ENCODE results near the gene BCO2.

The BCO2 gene

GRCh38 chr11:112159098-112160065, 15.9 kb upstream of the BCO2 start:
- TF ChIP-seq ZNF660 (tag by site-specific recombination; IDR thresholded peaks at IDR 0.05) (no peak), ZNF670 (tag by site-specific recombination; IDR thresholded peaks at IDR 0.05; ENCODE audit: low read depth) (no peak), ZNF16 (tag by site-specific recombination; IDR thresholded peaks at IDR 0.05; ENCODE audit: low read depth) (no peak), ZFP3 (tag by site-specific recombination; IDR thresholded peaks at IDR 0.05; ENCODE audit: low read depth) (no peak)
- Histone ChIP-seq H3K9me3 (ENCODE audit: control insufficient read depth, insufficient read depth, low read depth, low read length) (no peaks in the 10 kb centered on the region), H3K4me3 (ENCODE audit: low read depth, low read length) (no peak overlapping the region), H3K36me3 (ENCODE audit: control insufficient read depth in 2 of 2, insufficient read depth in 1 of 2, low read length in 2 of 2) (no peaks in the 10 kb centered on the region), H3K27ac (ENCODE audit: extremely low read depth, low read depth, low read length) (no peak overlapping the region), H3K4me1 (ENCODE audit: control insufficient read depth, insufficient read depth, low read length) (no peaks in the 10 kb centered on the region)
- ChIA-PET CTCF (interaction anchor here (1.2 to 1.6 kb wide), 2 partner anchors 16 to 47 kb away, joined by 3 to 4 read pairs; partner anchors contain the start of gene BCO2), POLR2A (no interaction called here)

GRCh38 chr11:112160091-112160848, 15.0 kb upstream of the BCO2 start:
- H3K27ac ChIP-seq (ENCODE audit: extremely low read depth, low read depth, low read length), result no peak overlapping the region
- no peaks in the 10 kb centered on the region for H3K4me1 ChIP-seq (ENCODE audit: control insufficient read depth, insufficient read depth, low read length)
- no peak overlapping the region for H3K4me3 ChIP-seq (ENCODE audit: low read depth, low read length)
- no peaks in the 10 kb centered on the region for H3K9me3 ChIP-seq (ENCODE audit: control insufficient read depth, insufficient read depth, low read depth, low read length)
- H3K36me3 ChIP-seq (ENCODE audit: control insufficient read depth in 2 of 2, insufficient read depth in 1 of 2, low read length in 2 of 2), result no peaks in the 10 kb centered on the region
- TF ChIP-seq ZNF701 (tag by site-specific recombination; IDR thresholded peaks at IDR 0.05) (no peak), KLF7 (tag by site-specific recombination; IDR thresholded peaks at IDR 0.05; ENCODE audit: borderline replicate concordance) (no peak), KLF8 (tag by site-specific recombination; IDR thresholded peaks at IDR 0.05) (no peak), ZNF155 (tag by site-specific recombination; IDR thresholded peaks at IDR 0.05) (no peak), ZSCAN16 (tag by site-specific recombination; IDR thresholded peaks at IDR 0.05) (no peak), KLF16 (tag by site-specific recombination; IDR thresholded peaks at IDR 0.05) (no peak), HOXD13 (CRISPR knock-in tag; IDR thresholded peaks at IDR 0.05; ENCODE audit: borderline replicate concordance) (no peak), GLI2 (tag by site-specific recombination; IDR thresholded peaks at IDR 0.05; ENCODE audit: borderline replicate concordance, low read depth) (no peak)
- CTCF ChIA-PET, result interaction anchor here (1.6 kb wide), 1 partner anchor 48 kb away, joined by 3 read pairs; no protein-coding TSS in a partner anchor
- POLR2A ChIA-PET, result no interaction called here

- ChIA-PET CTCF (interaction anchor here (0.9 kb wide), 1 partner anchor 12 kb away, joined by 3 read pairs; no protein-coding TSS in a partner anchor), POLR2A (no interaction called here)
- Histone ChIP-seq H3K4me3 (ENCODE audit: low read depth, low read length) (no peak overlapping the region), H3K27ac (ENCODE audit: extremely low read depth, low read depth, low read length) (no peak overlapping the region), H3K4me1 (ENCODE audit: control insufficient read depth, insufficient read depth, low read length) (no peaks in the 10 kb centered on the region), H3K9me3 (ENCODE audit: control insufficient read depth, insufficient read depth, low read depth, low read length) (no peaks in the 10 kb centered on the region), H3K36me3 (ENCODE audit: control insufficient read depth in 2 of 2, insufficient read depth in 1 of 2, low read length in 2 of 2) (no peaks in the 10 kb centered on the region)
- TF ChIP-seq YY1 (tag by site-specific recombination; IDR thresholded peaks at IDR 0.05), result no peak
- no peak for TF ChIP-seq ZBTB10 (tag by site-specific recombination; IDR thresholded peaks at IDR 0.05)
- no peak for TF ChIP-seq ZBTB17 (tag by site-specific recombination; IDR thresholded peaks at IDR 0.05)
- TF ChIP-seq ZNF660 (tag by site-specific recombination; IDR thresholded peaks at IDR 0.05), result no peak
- TF ChIP-seq ZNF184 (tag by site-specific recombination; IDR thresholded peaks at IDR 0.05), result no peak
- TF ChIP-seq, protein P1, sequence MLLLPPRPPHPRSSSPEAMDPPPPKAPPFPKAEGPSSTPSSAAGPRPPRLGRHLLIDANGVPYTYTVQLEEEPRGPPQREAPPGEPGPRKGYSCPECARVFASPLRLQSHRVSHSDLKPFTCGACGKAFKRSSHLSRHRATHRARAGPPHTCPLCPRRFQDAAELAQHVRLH (tag by site-specific recombination; IDR thresholded peaks at IDR 0.05), result no peak
- no peak for TF ChIP-seq ZNF792 (tag by site-specific recombination; IDR thresholded peaks at IDR 0.05)
- no peak for TF ChIP-seq ZNF843 (tag by site-specific recombination; IDR thresholded peaks at IDR 0.05)
- TF ChIP-seq WT1 (tag by site-specific recombination; IDR thresholded peaks at IDR 0.05), result no peak
- TF ChIP-seq ZNF654 (tag by site-specific recombination; IDR thresholded peaks at IDR 0.05; ENCODE audit: low read depth), result no peak
- no peak for TF ChIP-seq BCL11B (tag by site-specific recombination; IDR thresholded peaks at IDR 0.05; ENCODE audit: low read depth)
- TF ChIP-seq, protein P2, sequence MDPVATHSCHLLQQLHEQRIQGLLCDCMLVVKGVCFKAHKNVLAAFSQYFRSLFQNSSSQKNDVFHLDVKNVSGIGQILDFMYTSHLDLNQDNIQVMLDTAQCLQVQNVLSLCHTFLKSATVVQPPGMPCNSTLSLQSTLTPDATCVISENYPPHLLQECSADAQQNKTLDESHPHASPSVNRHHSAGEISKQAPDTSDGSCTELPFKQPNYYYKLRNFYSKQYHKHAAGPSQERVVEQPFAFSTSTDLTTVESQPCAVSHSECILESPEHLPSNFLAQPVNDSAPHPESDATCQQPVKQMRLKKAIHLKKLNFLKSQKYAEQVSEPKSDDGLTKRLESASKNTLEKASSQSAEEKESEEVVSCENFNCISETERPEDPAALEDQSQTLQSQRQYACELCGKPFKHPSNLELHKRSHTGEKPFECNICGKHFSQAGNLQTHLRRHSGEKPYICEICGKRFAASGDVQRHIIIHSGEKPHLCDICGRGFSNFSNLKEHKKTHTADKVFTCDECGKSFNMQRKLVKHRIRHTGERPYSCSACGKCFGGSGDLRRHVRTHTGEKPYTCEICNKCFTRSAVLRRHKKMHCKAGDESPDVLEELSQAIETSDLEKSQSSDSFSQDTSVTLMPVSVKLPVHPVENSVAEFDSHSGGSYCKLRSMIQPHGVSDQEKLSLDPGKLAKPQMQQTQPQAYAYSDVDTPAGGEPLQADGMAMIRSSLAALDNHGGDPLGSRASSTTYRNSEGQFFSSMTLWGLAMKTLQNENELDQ (tag by site-specific recombination; IDR thresholded peaks at IDR 0.05; ENCODE audit: low read depth), result no peak
- no peak for TF ChIP-seq ZNF701 (tag by site-specific recombination; IDR thresholded peaks at IDR 0.05)
- TF ChIP-seq KLF10 (tag by site-specific recombination; IDR thresholded peaks at IDR 0.05), result no peak
- TF ChIP-seq ZNF335 (tag by site-specific recombination; conservative IDR thresholded peaks at IDR 0.05), result no peak
Observed at GRCh38 chr11:112161012-112161411, 14.3 kb upstream of the BCO2 start.
